Esophagus muscularis mucosa (tissue), 4 donors: ENCODE data around the gene PDXDC1.
"Not testable (repeated sequence)": the region's sequence is repeated elsewhere in the genome, so short reads cannot be mapped to it uniquely, and the experiment has no call there.

Experiments used
- CTCF ChIP-seq, 3 experiments: fragments of 200-600 bp in 2 of 3; fragments of 450-650 bp in 1 of 3; sonication (generic) in 2 of 3; IDR thresholded peaks; one replicate each; pipeline ENCODE4 v1.5.1; 2017 to 2019; ENCODE audit warnings: antibody characterized with exemption in 3 of 3, mild to moderate bottlenecking in 2 of 3, moderate library complexity in 1 of 3
- EP300 ChIP-seq: sonication (generic); formaldehyde crosslinking; IDR thresholded peaks from one replicate; pipeline ENCODE4 v1.6.1; 2017; ENCODE audit warnings: antibody characterized with exemption
- POLR2A ChIP-seq: fragments of 450-650 bp; IDR thresholded peaks from one replicate; pipeline ENCODE4 v1.6.1; 2017; ENCODE audit warnings: antibody characterized with exemption, moderate library complexity, mild to moderate bottlenecking, low read depth
- POLR2AphosphoS5 ChIP-seq, 2 donors: sonication (generic); formaldehyde crosslinking; IDR thresholded peaks; one replicate each; pipeline ENCODE4 v1.6.1; 2017; ENCODE audit warnings: antibody characterized with exemption in 2 of 2

- TF ChIP-seq CTCF (IDR thresholded peaks at IDR 0.05); POLR2A; POLR2AphosphoS5 (IDR thresholded peaks at IDR 0.05); EP300: not testable (repeated sequence)
These were observed 70.4 kb downstream of the PDXDC1 start for GRCh38 chr16:15045270-15045669.
